GM19455 (cell line): ENCODE results near the gene KDM4D.
"Not testable (repeated sequence)": the region's sequence is repeated elsewhere in the genome, so short reads cannot be mapped to it uniquely, and the experiment has no call there.

Experiments used
- ATAC-seq: cut with Tn5 transposase; IDR thresholded peaks from one replicate; pipeline ENCODE4 v1.9.1; 2021; ENCODE audit not compliant: unreplicated experiment

The KDM4D gene

GRCh38 chr11:94973099-94973968 lies at the start of gene KDM4D, which contains the start of gene CWC15:
TSS of gene KDM4D (plus strand) at chr11:94973709. CDS start at chr11:94997373, 23,664 bp downstream.
TSS of gene CWC15 (minus strand) at chr11:94973556. CDS start at chr11:94972185, 1,371 bp downstream.
- peak; percentile 100 for ATAC-seq

GRCh38 chr11:94924171-94924572 lies 49.3 kb upstream of the KDM4D start:
- no peak for ATAC-seq

GRCh38 chr11:94924612-94925011 lies 48.9 kb upstream of the KDM4D start:
- ATAC-seq, result no peak

- no peak for ATAC-seq
Observed at GRCh38 chr11:94925422-94926270, 47.9 kb upstream of the KDM4D start.

- no peak for ATAC-seq
Observed at GRCh38 chr11:94926271-94926625, 47.3 kb upstream of the KDM4D start.

- no peak for ATAC-seq
Observed at GRCh38 chr11:94926698-94927237, 46.7 kb upstream of the KDM4D start.

- no peak for ATAC-seq
Observed at GRCh38 chr11:94928117-94928990, 45.2 kb upstream of the KDM4D start.

GRCh38 chr11:94932072-94932471 lies 41.4 kb upstream of the KDM4D start:
- not testable (repeated sequence) for ATAC-seq

GRCh38 chr11:94932503-94932902 lies 41.0 kb upstream of the KDM4D start:
- no peak for ATAC-seq

- no peak for ATAC-seq
Observed at GRCh38 chr11:94933223-94934130, 40.0 kb upstream of the KDM4D start.

GRCh38 chr11:94934362-94934761 lies 39.1 kb upstream of the KDM4D start:
- no peak for ATAC-seq

GRCh38 chr11:94934846-94935245 lies 38.7 kb upstream of the KDM4D start:
- no peak for ATAC-seq

GRCh38 chr11:94938095-94939055 lies 35.1 kb upstream of the KDM4D start:
- no peak for ATAC-seq

- ATAC-seq, result no peak
Observed at GRCh38 chr11:94939346-94939745, 34.2 kb upstream of the KDM4D start.

GRCh38 chr11:94941131-94941530 lies 32.4 kb upstream of the KDM4D start:
- ATAC-seq, result no peak

- ATAC-seq, result no peak
Observed at GRCh38 chr11:94946812-94947211, 26.7 kb upstream of the KDM4D start.

GRCh38 chr11:94948070-94948617 lies 25.4 kb upstream of the KDM4D start:
- ATAC-seq, result no peak

GRCh38 chr11:94954753-94955152 lies 18.8 kb upstream of the KDM4D start:
- ATAC-seq, result no peak
